SK-N-SH (cell line): ENCODE results near the gene BBIP1. TPM values are rescaled to one million over a fixed set of nuclear protein-coding genes. Genes with fewer than 3 reads are reported as not detected.

Experiments
- CTCF ChIA-PET: fragments of 300-600, 350-600 bp; formaldehyde crosslinking; extraction: SDS; loops from one replicate; lab custom pipeline; 2021; lab: Yijun Ruan, JAX
- POLR2A ChIA-PET: fragments of 350-600 bp; sonication (Branson Sonifier 250); formaldehyde crosslinking; extraction: SDS; loops from one replicate; lab custom pipeline; 2020; ENCODE audit warnings: antibody characterized with exemption, inconsistent platforms; lab: Yijun Ruan, JAX
- DNase-seq: peaks from one replicate; pipeline ENCODE4 v3.0.0; 2012
- H2AFZ ChIP-seq: fragments of 200-600 bp; sonication (generic); 2 replicates; pipeline ENCODE4 v1.8.1; 2016; ENCODE audit warnings: antibody characterized with exemption, mild to moderate bottlenecking, low read depth
- H3F3A ChIP-seq: fragments of 200-600 bp; sonication (generic); replicated peaks from 2 replicates; pipeline ENCODE3; 2016; ENCODE audit warnings: antibody characterized with exemption, mild to moderate bottlenecking; ENCODE audit not compliant: insufficient read depth
- H3K27ac ChIP-seq, 2 experiments: fragments of 200-500 bp in 1 of 2; fragments of 200-600 bp in 1 of 2; sonication (Bioruptor generic) in 1 of 2; sonication (generic), shearing (Covaris generic) in 1 of 2; 2 replicates each; pipeline versions ENCODE4 v1.5.1 to v1.6.1; 2014 to 2016; ENCODE audit warnings: low read depth in 2 of 2, inconsistent platforms in 1 of 2, low read length in 1 of 2, mild to moderate bottlenecking in 1 of 2, mixed read lengths in 1 of 2
- H3K27me3 ChIP-seq: fragments of 200-600 bp; sonication (generic), shearing (Covaris generic); 2 replicates; pipeline ENCODE4 v1.6.1; 2016; ENCODE audit warnings: mixed run types; ENCODE audit not compliant: insufficient read depth
- H3K36me3 ChIP-seq, 2 experiments: fragments of 200-500 bp in 1 of 2; fragments of 200-600 bp in 1 of 2; sonication (Bioruptor generic) in 1 of 2; sonication (generic) in 1 of 2; replicated peaks in 1 of 2; 2 replicates each; pipeline versions ENCODE3 to v1.5.1; 2014 to 2016; ENCODE audit warnings: low read length in 1 of 2, mild to moderate bottlenecking in 1 of 2; ENCODE audit not compliant: insufficient read depth in 2 of 2, control insufficient read depth in 1 of 2
- H3K4me1 ChIP-seq, 2 experiments: fragments of 200-500 bp in 1 of 2; fragments of 200-600 bp in 1 of 2; sonication (Bioruptor generic) in 1 of 2; sonication (generic), shearing (Covaris generic) in 1 of 2; 2 replicates each; pipeline versions ENCODE4 v1.5.1 to v1.6.1; 2014 to 2016; ENCODE audit warnings: low read depth in 1 of 2, low read length in 1 of 2, mixed run types in 1 of 2; ENCODE audit not compliant: insufficient read depth in 2 of 2, control insufficient read depth in 1 of 2
- H3K4me2 ChIP-seq: fragments of 200-600 bp; sonication (generic), shearing (Covaris generic); 2 replicates; pipeline ENCODE4 v1.6.1; 2017; ENCODE audit warnings: mixed run types
- H3K4me3 ChIP-seq, 2 experiments: fragments of 200-500 bp in 1 of 2; fragments of 200-600 bp in 1 of 2; sonication (Bioruptor generic) in 1 of 2; sonication (generic), shearing (Covaris generic) in 1 of 2; 2 replicates each; pipeline versions ENCODE4 v1.5.1 to v1.8.1; 2014 to 2016; ENCODE audit warnings: low read depth in 2 of 2, inconsistent platforms in 1 of 2, low read length in 1 of 2, mild to moderate bottlenecking in 1 of 2, mixed read lengths in 1 of 2, moderate library complexity in 1 of 2
- H3K79me2 ChIP-seq: fragments of 200-600 bp; sonication (generic); 2 replicates; pipeline ENCODE4 v1.8.1; 2017; ENCODE audit warnings: mild to moderate bottlenecking; ENCODE audit not compliant: insufficient read depth
- H3K9ac ChIP-seq: fragments of 200-600 bp; sonication (generic); 2 replicates; pipeline ENCODE4 v1.6.1; 2017; ENCODE audit warnings: mixed run types
- H3K9me2 ChIP-seq: fragments of 200-600 bp; sonication (generic); 2 replicates; pipeline ENCODE4 v1.6.1; 2017; ENCODE audit warnings: mixed run types
- H3K9me3 ChIP-seq: fragments of 200-600 bp; sonication (generic); 2 replicates; pipeline ENCODE4 v1.6.1; 2017; ENCODE audit warnings: mixed run types, mild to moderate bottlenecking, moderate library complexity
- H4K20me1 ChIP-seq: fragments of 200-600 bp; sonication (generic); 2 replicates; pipeline ENCODE4 v1.6.1; 2017; ENCODE audit warnings: mild to moderate bottlenecking, mixed run types; ENCODE audit not compliant: insufficient read depth
- ELF1 ChIP-seq: IDR thresholded peaks from 2 replicates; pipeline ENCODE4 v1.4.0; 2012
- EP300 ChIP-seq, 2 experiments: IDR thresholded peaks; 2 replicates each; pipeline versions ENCODE4 v1.4.0 to v1.6.1; 2012; ENCODE audit warnings: borderline replicate concordance in 1 of 2, low read depth in 1 of 2, low read length in 1 of 2
- EZH2phosphoT487 ChIP-seq: fragments of 200-600 bp; sonication (generic); IDR thresholded peaks from 2 replicates; pipeline ENCODE4 v1.6.1; 2017; ENCODE audit warnings: low read depth, mixed run types, mild to moderate bottlenecking, antibody characterized with exemption, moderate library complexity, borderline replicate concordance
- GABPA ChIP-seq: IDR thresholded peaks from 2 replicates; pipeline ENCODE4 v1.4.0; 2012; ENCODE audit warnings: low read depth, mild to moderate bottlenecking
- GATA2 ChIP-seq: sonication (generic); formaldehyde crosslinking; IDR thresholded peaks from 2 replicates; pipeline ENCODE4 v1.5.0; 2020; ENCODE audit warnings: mild to moderate bottlenecking, missing genetic modification reagents
- IRF3 ChIP-seq: fragments of 150-350 bp; IDR thresholded peaks from 2 replicates; pipeline ENCODE4 v1.6.1; 2016; ENCODE audit warnings: mild to moderate bottlenecking, low read depth, low read length
- MAX ChIP-seq: IDR thresholded peaks from 2 replicates; pipeline ENCODE4 v1.4.0; 2012; ENCODE audit warnings: low read depth
- MEF2A ChIP-seq: IDR thresholded peaks from 2 replicates; pipeline ENCODE4 v1.4.0; 2012; ENCODE audit warnings: low read depth, borderline replicate concordance
- NRF1 ChIP-seq: IDR thresholded peaks from 2 replicates; pipeline ENCODE4 v1.6.1; 2012; ENCODE audit warnings: low read depth, mild to moderate bottlenecking, low read length
- PBX3 ChIP-seq: IDR thresholded peaks from 2 replicates; pipeline ENCODE4; 2012
- RAD21 ChIP-seq: IDR thresholded peaks from 2 replicates; pipeline ENCODE4 v1.6.1; 2012; ENCODE audit warnings: mild to moderate bottlenecking, low read length
- RCOR1 ChIP-seq: fragments of 150-350 bp; IDR thresholded peaks from 2 replicates; pipeline ENCODE4 v1.6.1; 2017; ENCODE audit warnings: antibody characterized with exemption, low read length
- REST ChIP-seq: IDR thresholded peaks from 2 replicates; pipeline ENCODE4 v1.6.1; 2012; ENCODE audit warnings: mild to moderate bottlenecking, low read depth, low read length, moderate library complexity
- SIN3A ChIP-seq: IDR thresholded peaks from 2 replicates; pipeline ENCODE4 v1.6.1; 2012; ENCODE audit warnings: low read depth, mild to moderate bottlenecking, low read length, moderate library complexity, borderline replicate concordance
- TEAD4 ChIP-seq: IDR thresholded peaks from 2 replicates; pipeline ENCODE4 v1.4.0; 2012; ENCODE audit warnings: mild to moderate bottlenecking, borderline replicate concordance; ENCODE audit not compliant: insufficient read depth
- USF1 ChIP-seq: IDR thresholded peaks from 2 replicates; pipeline ENCODE4 v1.4.0; 2012; ENCODE audit warnings: low read depth, borderline replicate concordance
- YY1 ChIP-seq: IDR thresholded peaks from 2 replicates; pipeline ENCODE4 v1.4.0; 2012; ENCODE audit warnings: low read depth, mild to moderate bottlenecking
- ZBTB33 ChIP-seq: IDR thresholded peaks from 2 replicates; pipeline ENCODE4 v1.4.0; 2012; ENCODE audit warnings: low read depth, borderline replicate concordance
- WGBS: methylation state at CpG from one replicate; pipeline ENCODE4 v1.1.6; 2017; ENCODE audit warnings: low lambda C conversion rate; 5-methylcytosine and 5-hydroxymethylcytosine counted together
- polyA plus RNA-seq, 3 experiments: library from polyadenylated mRNA; depleted of rRNA; stranded (reverse); fragments of >200 nt; gene quantifications; 2 replicates each; pipeline ENCODE4 v1.2.3, GENCODE V29; 2012

BBIP1 gene
- polyA plus RNA-seq, 1 of the 3 experiments (the other 2 are of a cell fraction) = 16.2 TPM

- Histone ChIP-seq H3K27me3 (no peaks in the 10 kb centered on the region), H3K36me3 (peaks cover 0 to 2% of the 10 kb centered on the region in 2 experiments), H3K9me2 (no peaks in the 10 kb centered on the region), H3F3A (peaks cover 9% of the 10 kb centered on the region), H3K4me1 (peaks cover 0 to 11% of the 10 kb centered on the region in 2 experiments; a peak in 2 of 4 replicates), H3K27ac (no peak overlapping the region), H3K4me2 (no peak overlapping the region), H3K4me3 (no peak overlapping the region), H3K79me2 (peaks cover 90% of the 10 kb centered on the region), H2AFZ (no peak overlapping the region), H3K9me3 (no peaks in the 10 kb centered on the region; the same call in 1 of the 2 replicates), H3K9ac (no peak overlapping the region), H4K20me1 (peaks cover 75% of the 10 kb centered on the region)
- CTCF ChIA-PET = interaction anchor here (0.6 to 1.2 kb wide), 3 partner anchors 21 to 178 kb away, joined by 3 read pairs; partner anchors contain the start of gene ADRA2A
- WGBS = 64% methylated on average over 2 of the region's 2 CpGs
- DNase-seq = no peak
- POLR2A ChIA-PET = no interaction called here
- no peak for TF ChIP-seq USF1
- TF ChIP-seq ZBTB33 = no peak
- no peak for TF ChIP-seq NRF1
- no peak for TF ChIP-seq EP300 (IDR thresholded peaks at IDR 0.05; ENCODE audit: borderline replicate concordance in 1 of 2, low read depth in 1 of 2, low read length in 1 of 2)
- TF ChIP-seq GABPA = no peak
- TF ChIP-seq EZH2phosphoT487 = no peak
- TF ChIP-seq RCOR1 = no peak
- TF ChIP-seq REST = no peak
- no peak for TF ChIP-seq TEAD4
- no peak for TF ChIP-seq IRF3
- TF ChIP-seq PBX3 = no peak
- no peak for TF ChIP-seq YY1
- TF ChIP-seq MEF2A = no peak
- TF ChIP-seq RAD21 = no peak
- TF ChIP-seq SIN3A = no peak
- no peak for TF ChIP-seq ELF1
- TF ChIP-seq MAX = no peak
- TF ChIP-seq GATA2 (CRISPR knock-in tag) = no peak
These were observed 5.0 kb upstream of the BBIP1 start for GRCh38 chr10:110923856-110924493.
